Panc1 (cell line): Measurements from ENCODE around the gene WDR27.

ENCODE experiments used
- CTCF ChIP-seq: fragments of 450-650 bp; IDR thresholded peaks from 2 replicates; pipeline ENCODE4 v1.5.1; 2017; ENCODE audit warnings: mild to moderate bottlenecking
- POLR2AphosphoS5 ChIP-seq: IDR thresholded peaks from 2 replicates; pipeline ENCODE4 v1.6.1; 2012; ENCODE audit warnings: mild to moderate bottlenecking, low read depth, low read length, moderate library complexity
- REST ChIP-seq, 2 experiments: IDR thresholded peaks; 2 replicates each; pipeline ENCODE4 v1.6.1; 2011 to 2012; ENCODE audit warnings: low read depth in 2 of 2, control low read depth in 1 of 2, low read length in 1 of 2, mild to moderate bottlenecking in 1 of 2, moderate library complexity in 1 of 2; ENCODE audit not compliant: insufficient read depth in 1 of 2
- SIN3A ChIP-seq: IDR thresholded peaks from 2 replicates; pipeline ENCODE4 v1.6.1; 2012; ENCODE audit warnings: low read depth, mild to moderate bottlenecking, low read length, moderate library complexity, borderline replicate concordance; ENCODE audit not compliant: insufficient read depth
- TCF7L2 ChIP-seq: IDR thresholded peaks from 2 replicates; pipeline ENCODE4 v1.6.1; 2011; ENCODE audit warnings: mild to moderate bottlenecking, low read depth, low read length, inconsistent platforms

GRCh38 chr6:169623975-169624374, 77.9 kb downstream of the WDR27 start:
- TF ChIP-seq CTCF (no peak), POLR2AphosphoS5 (no peak), TCF7L2 (no peak), SIN3A (no peak), REST (IDR thresholded peaks at IDR 0.05; ENCODE audit: insufficient read depth in 1 of 2, low read depth in 2 of 2, low read length in 1 of 2) (peak in 1 of 2 experiments; percentile 29; a peak in 1 of 4 replicates)
